ENCODE data around the gene ERBB4.
A peak's percentile ranks its signal among the peaks of the same experiment; 100 is the strongest.
"Not testable (repeated sequence)": the region's sequence is repeated elsewhere in the genome, so short reads cannot be mapped to it uniquely, and the experiment has no call there.

ERBB4 gene

DNA sequence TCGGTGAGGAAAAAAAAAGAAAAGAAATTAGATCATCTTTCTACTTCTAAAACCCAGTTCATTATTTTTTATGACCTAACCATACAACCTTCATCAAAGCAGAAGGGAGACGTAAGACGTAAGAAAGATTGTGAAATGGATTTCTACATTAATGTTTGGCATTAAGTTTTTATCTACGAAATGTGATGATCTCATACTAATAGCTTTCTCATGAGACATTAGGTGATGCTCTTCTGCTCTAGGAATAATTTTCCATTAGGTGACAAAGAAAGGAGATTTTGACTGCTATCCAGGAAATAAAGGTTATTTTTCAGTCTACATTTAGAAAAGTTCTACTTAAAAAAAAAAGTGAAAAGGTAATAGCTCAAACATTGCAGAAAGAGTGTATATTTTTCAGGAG is 748.6 kb downstream of the ERBB4 start:
- no peak for FAIRE-seq

DNA sequence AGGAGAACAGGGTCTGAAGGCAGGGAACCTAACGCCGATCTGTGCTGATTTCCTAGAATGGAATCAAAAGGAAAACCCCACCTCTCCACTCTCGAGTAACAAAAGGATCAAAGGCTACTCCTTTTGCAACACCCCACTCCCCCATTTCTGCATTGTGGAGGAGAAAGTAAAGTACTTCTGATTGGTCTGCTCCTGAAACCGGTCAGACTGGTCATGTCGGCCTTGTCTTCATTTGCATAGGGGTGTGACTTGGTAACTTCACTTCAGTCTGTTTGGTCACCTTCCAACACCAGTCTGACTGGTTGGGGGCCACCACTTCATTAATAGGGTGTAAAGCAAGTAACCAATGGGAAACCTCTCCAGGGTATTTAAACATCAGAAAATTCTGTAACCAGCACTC is 771.9 kb downstream of the ERBB4 start:
- FAIRE-seq = no peak

DNA sequence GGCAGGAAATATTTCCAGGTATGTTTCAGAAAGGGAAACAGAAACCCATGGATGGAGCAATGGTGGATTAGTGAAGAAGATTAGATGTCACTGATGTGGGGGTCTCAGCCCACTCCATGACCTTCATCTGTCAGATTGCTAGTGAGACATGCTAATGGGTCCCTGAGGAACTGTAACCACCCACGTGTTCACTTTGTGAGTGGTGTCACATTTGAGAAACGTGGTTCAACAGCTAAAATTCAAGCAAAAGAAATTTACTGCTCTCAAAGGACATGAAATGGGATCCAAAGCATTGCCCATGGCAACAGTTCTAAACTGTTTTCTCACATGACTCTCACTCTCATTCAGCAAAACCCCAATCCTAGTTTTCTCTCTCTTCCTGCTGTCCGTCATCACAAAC is 776.1 kb downstream of the ERBB4 start:
- no peak for FAIRE-seq

DNA sequence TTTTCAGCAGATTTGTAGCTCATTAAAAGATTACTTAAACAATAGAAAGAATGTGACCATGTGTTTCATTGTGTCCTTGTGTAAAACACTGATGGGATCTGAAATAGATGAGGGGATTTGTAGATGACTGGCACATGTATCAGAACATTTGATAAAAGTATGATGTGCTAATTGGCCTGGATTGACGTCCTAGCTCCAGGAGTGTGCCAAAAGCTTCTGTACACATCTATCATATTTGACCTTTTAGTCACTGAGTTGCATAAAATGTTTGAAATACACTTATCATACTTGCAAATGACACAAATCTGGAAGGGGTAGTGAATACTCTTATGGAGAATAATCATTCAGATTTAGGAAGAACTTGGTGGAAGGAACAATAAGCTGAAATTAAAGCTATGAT is 778.5 kb downstream of the ERBB4 start:
- no peak for FAIRE-seq

DNA sequence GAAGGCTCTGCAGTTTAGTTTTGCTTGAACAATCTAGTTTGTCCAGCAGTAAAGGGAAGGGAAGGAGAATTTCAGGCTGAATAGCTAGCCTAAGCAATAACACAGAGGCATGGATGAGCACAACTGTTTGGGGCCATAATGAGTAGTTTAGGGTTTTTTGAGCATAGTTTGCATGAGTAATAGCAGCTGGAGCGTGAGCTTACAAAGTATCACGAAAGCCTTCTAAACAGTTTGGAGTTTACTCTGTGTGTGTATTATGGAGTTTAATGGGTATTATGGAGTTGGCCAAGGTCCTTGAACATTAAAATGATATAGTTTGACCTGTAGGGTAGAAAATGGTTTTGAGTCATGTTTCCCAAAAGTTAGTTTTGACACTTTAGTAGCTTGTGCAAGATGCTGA is 782.3 kb downstream of the ERBB4 start:
- no peak for FAIRE-seq

DNA sequence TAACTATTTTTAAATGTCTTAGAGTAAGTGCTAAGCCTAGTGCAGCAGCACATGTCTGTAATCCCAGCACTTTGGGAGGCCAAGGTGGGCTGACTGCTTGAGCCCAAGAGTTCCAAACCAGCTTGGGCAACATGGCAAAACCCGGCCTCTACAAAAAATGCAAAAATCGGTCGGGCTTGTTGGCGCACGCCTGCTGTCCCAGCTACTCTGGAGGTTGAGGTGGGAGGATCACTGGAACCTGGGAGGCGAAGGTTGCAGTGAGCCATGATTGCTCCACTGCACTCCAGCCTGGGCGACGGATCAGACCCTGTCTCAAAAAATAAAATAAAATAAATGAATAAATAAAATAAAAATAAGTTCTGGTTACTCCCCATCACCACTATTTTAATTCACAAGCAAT is 783.4 kb downstream of the ERBB4 start:
- FAIRE-seq = no peak

DNA sequence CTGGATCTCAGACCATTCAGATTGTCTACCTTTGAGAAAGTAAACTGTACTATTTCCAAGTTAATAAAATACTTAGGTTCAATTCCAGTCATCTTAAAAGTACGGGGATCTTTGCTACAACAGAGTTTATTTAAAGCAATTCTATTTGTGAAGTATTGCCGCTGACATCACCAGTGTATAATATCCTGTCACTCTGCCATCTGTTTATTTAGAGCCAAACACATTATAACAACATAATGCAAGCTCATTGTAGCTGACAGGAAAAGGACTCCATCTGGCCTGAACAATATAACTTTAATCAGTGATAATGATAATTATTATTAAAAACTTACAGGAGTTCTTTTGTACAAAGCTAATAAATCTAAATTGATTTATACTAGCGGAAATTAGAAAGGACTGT is 786.8 kb downstream of the ERBB4 start:
- no peak for FAIRE-seq

DNA sequence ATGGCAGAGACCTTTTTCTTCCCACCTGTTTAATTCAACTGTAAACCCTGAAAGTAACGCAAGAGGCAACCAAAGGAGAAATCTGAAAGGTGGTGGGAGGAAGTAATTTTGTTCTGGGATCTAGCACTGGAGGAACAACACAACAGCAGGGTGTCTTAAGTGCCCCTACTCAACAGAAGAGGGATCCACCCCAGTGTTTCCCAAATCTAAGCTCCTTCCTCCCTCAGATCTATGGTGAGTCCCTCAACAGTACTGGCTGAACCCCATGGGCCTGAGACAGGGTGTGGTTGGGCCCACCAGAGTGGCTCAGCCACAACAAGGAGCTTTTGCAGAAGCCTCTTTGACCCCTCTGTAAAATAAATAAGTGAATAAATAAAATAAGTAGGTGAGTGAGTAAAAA is 790.3 kb downstream of the ERBB4 start:
- no peak for FAIRE-seq

DNA sequence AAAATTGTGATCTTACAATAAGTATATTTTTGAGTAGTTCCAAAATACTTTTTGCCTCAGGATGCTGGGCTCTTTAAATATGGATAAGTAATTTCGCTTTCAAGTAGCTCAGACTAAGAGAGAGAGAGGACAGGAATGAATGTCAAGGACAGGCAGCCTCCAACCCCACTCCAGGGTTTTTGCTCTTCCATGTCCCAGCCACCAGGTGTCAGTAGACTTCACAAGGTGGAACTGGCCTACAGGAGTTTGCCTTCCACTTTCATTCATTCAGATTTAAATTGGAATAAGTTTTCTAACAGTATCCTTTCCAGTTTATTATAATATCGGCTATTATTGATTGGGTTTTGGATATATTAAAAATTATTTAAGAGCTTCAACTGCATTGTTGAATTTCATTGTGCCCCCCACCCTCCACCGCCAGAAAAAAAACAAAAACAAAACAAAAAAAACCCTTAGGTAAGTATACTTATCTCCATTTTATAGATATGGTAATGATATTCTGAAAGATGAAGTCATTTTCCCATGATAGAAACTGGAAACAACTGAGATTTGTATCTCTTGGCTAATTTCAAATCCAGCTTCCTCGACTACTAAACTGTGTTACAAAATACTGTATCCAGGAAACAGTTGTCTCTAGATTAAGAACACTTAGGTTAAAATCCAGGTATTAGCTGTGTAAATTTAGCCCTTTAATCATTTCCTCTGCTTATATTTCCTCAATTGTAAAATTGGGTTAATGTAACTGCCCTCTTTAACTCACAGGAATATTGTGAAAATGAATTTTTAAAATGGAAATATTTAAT is 793.1 kb downstream of the ERBB4 start:
- FAIRE-seq = peak; percentile 94

DNA sequence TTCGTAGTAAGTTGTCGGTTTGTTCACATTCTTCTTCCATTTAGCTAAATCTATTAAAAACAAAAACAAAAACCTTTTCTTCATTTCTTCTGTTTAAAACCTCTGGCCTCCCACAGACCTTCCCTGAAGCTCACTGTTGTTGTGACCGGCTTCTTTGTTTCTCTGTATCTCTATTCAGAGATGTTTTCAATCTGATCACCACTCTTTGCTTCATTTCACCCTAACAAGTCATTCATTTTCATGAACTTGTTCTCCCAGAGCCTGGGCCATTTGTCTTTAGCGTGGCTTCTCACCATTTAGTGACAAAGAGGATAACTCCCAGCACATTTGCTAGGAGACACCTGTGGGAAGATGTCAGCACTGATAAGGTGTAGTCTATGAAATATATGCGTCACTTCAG is 794.2 kb downstream of the ERBB4 start:
- no peak for FAIRE-seq

DNA sequence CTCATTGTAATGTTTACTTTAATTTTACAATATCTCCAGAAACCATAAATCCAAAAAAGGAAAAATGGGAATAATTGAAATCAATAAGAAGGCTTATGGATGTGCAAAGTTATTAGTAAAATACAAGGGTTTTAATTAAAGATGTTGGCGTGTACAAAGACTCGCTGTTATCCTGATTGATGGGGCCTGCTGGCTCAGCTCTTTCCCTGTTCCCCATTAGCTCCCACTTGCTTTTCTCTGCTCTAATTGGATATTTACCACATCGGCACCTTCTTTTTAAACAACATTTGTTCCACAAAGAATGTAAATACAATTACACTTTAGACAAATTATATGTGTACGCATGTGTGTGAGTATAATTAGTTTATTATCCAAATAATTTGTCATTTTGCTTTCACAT is 796.6 kb downstream of the ERBB4 start:
- no peak for FAIRE-seq

DNA sequence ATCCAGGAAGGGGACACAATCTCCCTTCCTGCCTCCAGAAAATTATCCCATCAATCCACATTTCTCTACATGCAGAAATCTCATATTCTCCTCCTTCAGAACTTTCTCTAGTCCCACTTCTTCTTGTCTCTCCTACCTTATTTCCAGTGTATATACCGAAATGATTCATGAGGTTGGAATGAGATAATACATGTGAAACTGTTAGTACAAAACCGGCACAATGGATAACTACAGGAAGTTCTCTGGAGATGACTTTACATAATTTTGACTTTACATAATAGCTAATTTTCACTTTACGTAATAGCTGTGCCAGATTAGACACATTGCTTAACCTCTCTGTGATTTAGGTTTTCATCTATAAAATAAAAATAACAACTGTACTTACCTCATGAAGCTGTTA is 801.3 kb downstream of the ERBB4 start:
- no peak for FAIRE-seq

DNA sequence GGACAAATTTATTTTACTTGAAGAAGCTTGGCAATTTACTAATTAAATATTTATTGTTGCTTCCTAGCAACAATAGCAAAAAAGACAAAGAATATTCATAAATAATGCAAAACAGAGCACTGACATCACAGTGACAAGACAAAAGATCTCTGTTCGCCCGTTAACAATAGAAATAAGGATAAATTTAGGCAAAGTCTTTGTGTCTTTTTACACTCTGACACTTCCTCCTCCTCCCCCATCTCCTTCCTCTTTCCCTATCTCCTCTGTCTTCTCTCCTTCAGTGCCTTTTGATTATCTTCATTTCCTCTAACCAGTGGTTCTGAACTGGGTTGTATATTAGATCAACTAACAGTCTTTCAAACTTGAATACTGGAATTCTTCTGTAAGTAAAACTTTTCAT is 808.4 kb downstream of the ERBB4 start:
- no peak for FAIRE-seq

DNA sequence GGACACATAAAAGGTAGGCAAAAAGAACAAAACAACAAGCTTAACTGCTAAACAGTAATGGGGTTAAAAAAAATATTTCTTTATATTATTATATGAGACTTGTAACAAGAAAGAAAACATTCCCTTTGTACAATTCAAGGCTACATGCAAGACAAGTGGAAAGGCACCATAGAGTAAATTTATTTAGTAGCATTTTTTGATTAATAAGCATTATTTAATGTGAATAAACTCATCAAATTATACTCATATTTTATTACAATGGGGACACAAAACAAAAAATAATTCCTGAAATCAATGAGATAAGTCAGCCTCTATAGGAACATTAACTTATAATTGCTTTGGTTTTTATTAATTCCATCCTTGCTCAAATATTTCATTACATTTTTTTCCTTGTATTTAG is 809.2 kb downstream of the ERBB4 start:
- no peak for FAIRE-seq

DNA sequence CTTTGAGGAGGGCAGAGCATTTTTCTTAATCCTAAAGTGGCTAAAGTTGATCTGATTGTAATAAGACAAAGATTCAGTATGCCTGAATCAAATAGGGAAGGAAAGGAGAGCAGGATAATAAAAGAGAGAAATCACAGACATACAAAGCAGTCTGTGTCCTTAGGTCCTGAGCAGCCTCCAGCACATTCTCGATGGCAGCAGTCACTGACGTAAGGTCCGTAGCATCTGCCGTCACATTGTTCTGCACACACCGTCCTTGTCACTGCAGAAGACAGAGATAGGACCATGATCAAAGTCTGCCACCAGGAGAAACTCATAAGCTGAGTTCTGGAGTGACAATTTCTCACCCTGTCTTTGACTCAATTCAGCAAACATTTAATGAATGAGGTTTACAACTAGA is 813.7 kb downstream of the ERBB4 start:
- FAIRE-seq = no peak

DNA sequence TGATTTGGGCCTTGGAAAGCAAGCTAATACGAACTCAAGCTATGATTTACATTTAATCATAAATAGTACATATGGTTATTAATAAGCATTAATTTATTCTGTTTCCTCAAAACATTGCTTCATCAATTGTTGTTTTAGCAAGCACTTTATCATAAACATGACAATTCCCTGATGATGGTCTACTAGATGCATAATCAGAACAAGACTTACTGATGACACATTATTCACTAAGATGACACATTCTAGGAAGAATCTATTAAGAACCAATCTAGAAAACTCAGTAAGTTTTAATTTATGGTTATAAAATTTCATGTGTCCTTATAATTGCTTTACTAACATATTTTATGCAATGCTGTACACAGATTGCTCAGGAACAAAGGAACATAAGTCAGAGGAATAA is 815.2 kb downstream of the ERBB4 start:
- no peak for FAIRE-seq

DNA sequence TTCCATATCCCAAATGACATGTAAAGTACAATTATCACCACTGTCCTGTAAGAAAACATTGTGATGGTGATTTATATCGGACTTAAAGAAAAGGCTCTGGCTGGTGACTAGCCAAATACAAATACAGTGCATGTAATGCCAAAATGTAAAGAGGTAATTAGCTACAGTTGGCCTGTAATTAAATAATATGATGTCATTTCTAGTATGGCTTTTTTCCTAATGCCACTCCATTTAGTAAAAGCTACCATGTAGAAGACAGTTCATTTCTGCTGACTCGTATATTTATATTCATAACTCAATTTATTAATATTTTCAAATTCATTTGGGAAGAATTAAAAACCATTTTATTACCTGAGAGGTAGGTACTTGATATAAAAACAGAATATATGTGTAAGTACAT is 815.7 kb downstream of the ERBB4 start:
- FAIRE-seq = no peak

DNA sequence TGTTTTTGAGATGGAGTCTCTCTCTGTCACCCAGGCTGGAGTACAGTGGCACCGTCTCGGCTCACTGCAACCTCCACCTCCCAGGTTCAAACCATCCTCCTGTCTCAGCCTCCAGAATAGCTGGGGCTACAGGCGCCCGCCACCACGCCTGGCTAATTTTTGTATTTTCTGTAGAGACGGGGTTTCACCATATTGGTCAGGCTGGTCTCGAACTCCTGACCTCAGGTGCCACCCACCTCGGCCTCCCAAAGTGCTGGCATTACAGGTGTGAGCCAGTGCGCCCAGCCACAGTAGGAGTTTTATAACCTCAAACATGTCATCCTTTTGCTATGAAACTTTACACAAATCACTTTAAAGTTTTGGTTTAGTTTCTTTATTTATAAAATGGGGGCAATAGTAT is 816.7 kb downstream of the ERBB4 start:
- not testable (repeated sequence) for FAIRE-seq

DNA sequence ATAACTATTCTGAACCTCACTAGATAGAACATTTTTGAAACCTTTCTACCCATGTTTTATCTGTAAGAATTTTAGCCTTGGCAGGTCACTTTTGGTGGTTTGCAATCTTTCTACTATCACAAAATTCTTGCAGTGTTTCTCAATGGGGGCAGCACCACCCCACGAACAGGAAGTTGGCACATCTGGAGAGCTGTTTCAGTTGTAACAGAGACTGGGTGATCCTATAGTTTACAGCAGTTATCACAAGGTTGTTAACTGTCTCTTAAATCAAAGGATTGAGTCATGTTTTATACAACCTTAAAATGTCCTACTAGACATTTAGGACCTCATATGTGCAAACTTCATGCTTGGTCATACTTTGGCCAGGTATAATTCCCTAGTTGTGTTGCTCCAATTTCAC is 829.2 kb downstream of the ERBB4 start:
- FAIRE-seq = no peak

DNA sequence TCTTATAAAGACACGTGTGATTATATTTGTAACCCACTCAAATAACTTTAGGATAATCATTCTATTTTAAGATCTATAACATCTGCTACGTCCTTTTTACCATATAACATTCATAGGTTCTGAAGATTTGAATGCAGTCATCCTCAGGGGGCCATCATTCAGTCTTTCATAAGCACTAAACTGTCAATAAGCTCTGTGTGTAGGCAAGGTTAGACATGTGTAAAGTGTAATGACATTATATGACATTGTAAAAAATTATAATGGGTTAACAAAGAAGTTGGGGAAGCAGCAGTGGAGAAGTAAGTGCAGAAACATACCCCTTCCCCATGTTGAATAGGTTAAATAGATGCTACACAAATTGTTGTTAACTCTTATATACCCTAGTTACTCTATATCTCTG is 845.9 kb downstream of the ERBB4 start:
- FAIRE-seq = no peak

DNA sequence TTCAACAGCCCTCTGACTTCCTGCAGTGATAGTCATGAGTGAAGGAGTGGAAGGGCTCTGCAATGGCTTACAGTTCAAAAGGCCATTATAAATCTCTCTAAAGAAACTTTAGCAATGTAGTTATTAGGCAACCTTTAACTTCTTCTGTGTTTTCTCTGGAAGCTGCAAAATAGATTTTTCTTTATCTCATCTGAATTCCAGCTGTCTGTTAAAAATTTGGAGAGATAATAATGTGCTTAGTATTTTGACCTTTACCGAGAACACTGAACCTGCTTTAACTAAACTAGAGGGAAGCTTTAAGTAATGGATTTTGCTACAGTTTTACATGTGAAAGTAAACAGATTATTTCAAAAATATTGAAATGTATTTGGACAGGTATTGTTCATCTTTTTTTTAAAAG is 847.9 kb downstream of the ERBB4 start:
- FAIRE-seq = no peak

DNA sequence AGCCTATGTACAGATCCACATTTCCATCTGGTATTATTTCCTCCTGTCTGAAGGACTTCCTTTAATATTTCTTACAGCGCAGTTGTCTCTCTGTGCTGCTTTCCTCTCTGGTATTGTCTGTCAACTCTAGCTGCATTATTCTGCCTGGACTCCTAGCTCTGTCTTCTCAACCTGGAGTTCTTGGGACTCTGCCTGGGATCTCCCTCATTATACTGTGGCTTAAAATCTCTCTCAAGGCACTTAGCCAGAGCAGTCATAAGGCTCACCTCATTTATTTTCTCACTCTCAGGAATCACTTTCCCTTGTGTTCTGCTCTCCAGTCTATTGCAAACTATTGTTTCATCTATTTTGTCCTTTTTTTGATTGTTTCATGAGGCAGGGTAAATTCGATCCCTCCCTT is 850.4 kb downstream of the ERBB4 start:
- FAIRE-seq = no peak

DNA sequence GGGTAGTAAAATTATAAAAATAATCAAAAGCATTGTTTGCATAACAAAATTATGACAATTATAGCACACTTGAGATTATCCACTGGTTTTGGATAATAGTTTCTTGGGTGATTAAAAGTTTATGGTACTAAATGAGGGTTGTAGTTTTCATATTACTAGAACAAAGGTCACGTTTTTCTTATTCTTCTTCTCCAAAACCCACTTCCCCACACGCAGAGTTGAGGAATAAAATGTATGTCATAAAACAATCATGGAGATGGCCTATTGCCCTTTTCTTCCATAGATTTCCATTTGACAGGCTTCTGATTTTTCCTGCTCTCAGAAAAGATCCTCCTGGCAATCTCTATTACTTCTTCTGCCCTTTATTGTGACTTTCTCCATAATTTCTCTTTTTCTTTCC is 863.9 kb downstream of the ERBB4 start:
- no peak for FAIRE-seq

DNA sequence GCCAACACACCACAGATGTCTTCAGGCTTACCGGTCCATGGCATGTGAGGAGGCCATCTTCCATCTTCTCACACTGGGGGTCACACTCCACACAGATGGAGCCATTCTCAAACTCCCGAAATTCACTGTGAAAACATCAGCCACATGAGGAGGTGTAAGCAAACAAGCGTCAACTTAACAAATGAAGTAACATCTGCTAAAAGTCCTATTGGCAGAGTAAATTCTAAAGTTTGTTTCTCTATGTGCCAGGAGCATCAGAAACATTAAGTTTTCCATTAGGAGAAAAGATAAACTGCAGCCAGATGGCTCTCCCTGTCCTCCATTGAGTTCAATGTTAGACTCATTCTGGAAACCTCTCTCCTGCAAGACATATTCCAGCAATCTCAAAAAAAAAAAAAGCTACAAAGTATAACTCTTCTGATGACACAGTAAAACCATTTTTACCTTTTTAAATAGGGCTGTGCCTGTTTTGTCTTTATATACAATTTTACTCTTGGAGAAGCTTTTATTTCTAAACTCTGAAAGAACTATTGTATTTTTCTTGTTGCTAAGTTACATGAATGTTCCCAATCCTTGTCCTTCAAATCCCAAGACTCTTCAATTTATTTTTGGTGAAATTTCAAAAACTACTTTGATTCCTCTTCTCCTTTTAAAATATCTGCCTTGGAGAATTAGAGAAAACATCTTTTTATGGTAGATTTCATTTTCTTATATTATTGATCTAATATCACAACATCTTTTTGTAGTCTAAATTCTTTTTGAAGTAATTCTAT is 865.3 kb downstream of the ERBB4 start:
- peak; percentile 19 for FAIRE-seq

DNA sequence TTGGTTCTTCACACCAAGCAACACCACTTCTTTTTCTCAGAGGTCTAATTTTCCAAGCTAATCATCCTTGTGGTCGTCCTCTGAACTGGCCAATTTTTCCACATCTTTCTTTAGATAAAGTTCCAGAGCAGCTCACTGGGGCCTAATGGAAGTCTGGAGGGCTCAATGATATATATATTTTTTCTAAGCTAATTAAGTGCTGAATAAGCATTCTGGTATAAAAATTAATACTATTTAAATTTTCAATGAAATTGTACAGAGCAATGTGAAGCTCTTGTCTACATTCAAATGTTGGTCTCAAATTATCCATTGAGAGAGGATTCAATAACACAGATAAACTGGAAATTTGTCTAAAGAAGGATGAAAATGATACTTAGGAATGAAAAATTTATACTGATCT is 866.6 kb downstream of the ERBB4 start:
- FAIRE-seq = no peak
